GM19438 (cell line): ENCODE measurements around the gene ANXA8L1.
"Not testable (repeated sequence)": the region's sequence is repeated elsewhere in the genome, so short reads cannot be mapped to it uniquely, and the experiment has no call there.

Source experiments
- ATAC-seq: cut with Tn5 transposase; IDR thresholded peaks from one replicate; pipeline ENCODE4 v1.9.1; 2021; ENCODE audit warnings: low read depth; ENCODE audit not compliant: unreplicated experiment

The ANXA8L1 gene

GRCh38 chr10:46375406-46375805 is at the start of gene ANXA8L1:
Gene ANXA8L1, plus strand, starts transcription at chr10:46375776. Its CDS starts 76 bp downstream, at chr10:46375852.
- not testable (repeated sequence) for ATAC-seq

GRCh38 chr10:46326066-46326465 is 49.5 kb upstream of the ANXA8L1 start:
- no peak for ATAC-seq

- no peak for ATAC-seq
Measured at GRCh38 chr10:46326971-46327370, 48.6 kb upstream of the ANXA8L1 start.

- no peak for ATAC-seq
Measured at GRCh38 chr10:46327685-46328084, 47.9 kb upstream of the ANXA8L1 start.

GRCh38 chr10:46328853-46329689 is 46.5 kb upstream of the ANXA8L1 start:
- no peak for ATAC-seq

- ATAC-seq: no peak
Measured at GRCh38 chr10:46329690-46330016, 45.9 kb upstream of the ANXA8L1 start.

- ATAC-seq: no peak
Measured at GRCh38 chr10:46330894-46331293, 44.7 kb upstream of the ANXA8L1 start.

- not testable (repeated sequence) for ATAC-seq
Measured at GRCh38 chr10:46365484-46365883, 10.1 kb upstream of the ANXA8L1 start.

GRCh38 chr10:46367209-46367608 is 8.4 kb upstream of the ANXA8L1 start:
- ATAC-seq: not testable (repeated sequence)

GRCh38 chr10:46367666-46368240 is 7.8 kb upstream of the ANXA8L1 start:
- not testable (repeated sequence) for ATAC-seq

- ATAC-seq: not testable (repeated sequence)
Measured at GRCh38 chr10:46368956-46369355, 6.6 kb upstream of the ANXA8L1 start.

GRCh38 chr10:46374410-46374809 is 1.2 kb upstream of the ANXA8L1 start:
- not testable (repeated sequence) for ATAC-seq

- ATAC-seq: not testable (repeated sequence)
Measured at GRCh38 chr10:46377022-46377421, 1.4 kb downstream of the ANXA8L1 start.

GRCh38 chr10:46377651-46378050 is 2.1 kb downstream of the ANXA8L1 start:
- ATAC-seq: not testable (repeated sequence)

- not testable (repeated sequence) for ATAC-seq
Measured at GRCh38 chr10:46378108-46378507, 2.5 kb downstream of the ANXA8L1 start.

- not testable (repeated sequence) for ATAC-seq
Measured at GRCh38 chr10:46379233-46379848, 3.8 kb downstream of the ANXA8L1 start.

GRCh38 chr10:46385858-46386257 is 10.3 kb downstream of the ANXA8L1 start:
- ATAC-seq: not testable (repeated sequence)

- ATAC-seq: not testable (repeated sequence)
Measured at GRCh38 chr10:46386694-46387093, 11.1 kb downstream of the ANXA8L1 start.

GRCh38 chr10:46387309-46387902 is 11.8 kb downstream of the ANXA8L1 start:
- not testable (repeated sequence) for ATAC-seq

- ATAC-seq: not testable (repeated sequence)
Measured at GRCh38 chr10:46391422-46391821, 15.8 kb downstream of the ANXA8L1 start.
